Panc1 (cell line): ENCODE results near the gene ASB14.

ENCODE experiments used
- CTCF ChIP-seq: fragments of 450-650 bp; IDR thresholded peaks from 2 replicates; pipeline ENCODE4 v1.5.1; 2017; ENCODE audit warnings: mild to moderate bottlenecking
- POLR2AphosphoS5 ChIP-seq: IDR thresholded peaks from 2 replicates; pipeline ENCODE4 v1.6.1; 2012; ENCODE audit warnings: mild to moderate bottlenecking, low read depth, low read length, moderate library complexity
- SIN3A ChIP-seq: IDR thresholded peaks from 2 replicates; pipeline ENCODE4 v1.6.1; 2012; ENCODE audit warnings: low read depth, mild to moderate bottlenecking, low read length, moderate library complexity, borderline replicate concordance; ENCODE audit not compliant: insufficient read depth
- TCF7L2 ChIP-seq: IDR thresholded peaks from 2 replicates; pipeline ENCODE4 v1.6.1; 2011; ENCODE audit warnings: mild to moderate bottlenecking, low read depth, low read length, inconsistent platforms
- TF ChIP-seq, protein P1 (sequence below), 2 experiments: IDR thresholded peaks; 2 replicates each; pipeline ENCODE4 v1.6.1; 2011 to 2012; ENCODE audit warnings: low read depth in 2 of 2, control low read depth in 1 of 2, low read length in 1 of 2, mild to moderate bottlenecking in 1 of 2, moderate library complexity in 1 of 2; ENCODE audit not compliant: insufficient read depth in 1 of 2

DNA sequence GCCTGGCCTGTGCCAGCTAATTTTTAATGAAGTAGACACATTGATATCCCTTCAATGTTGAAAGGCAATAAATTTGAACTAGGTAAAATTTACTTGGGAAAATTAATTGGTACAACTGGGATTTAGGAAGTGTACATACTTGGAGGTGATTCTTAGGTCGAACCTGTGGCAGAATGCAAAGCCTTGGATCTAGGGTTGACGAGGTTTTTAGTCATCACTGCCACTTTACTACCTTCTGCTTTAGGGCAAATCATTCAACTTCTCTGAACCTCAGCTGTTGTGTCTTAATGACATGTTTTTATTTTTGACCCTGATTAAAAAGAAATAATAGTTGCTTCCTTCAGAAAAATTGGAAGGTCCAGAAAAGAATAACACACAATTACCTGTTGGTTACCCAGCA lies 62.5 kb downstream of the ASB14 start:
- TF ChIP-seq POLR2AphosphoS5 (no peak), CTCF (no peak), TCF7L2 (no peak), SIN3A (no peak)
- TF ChIP-seq, protein P1, sequence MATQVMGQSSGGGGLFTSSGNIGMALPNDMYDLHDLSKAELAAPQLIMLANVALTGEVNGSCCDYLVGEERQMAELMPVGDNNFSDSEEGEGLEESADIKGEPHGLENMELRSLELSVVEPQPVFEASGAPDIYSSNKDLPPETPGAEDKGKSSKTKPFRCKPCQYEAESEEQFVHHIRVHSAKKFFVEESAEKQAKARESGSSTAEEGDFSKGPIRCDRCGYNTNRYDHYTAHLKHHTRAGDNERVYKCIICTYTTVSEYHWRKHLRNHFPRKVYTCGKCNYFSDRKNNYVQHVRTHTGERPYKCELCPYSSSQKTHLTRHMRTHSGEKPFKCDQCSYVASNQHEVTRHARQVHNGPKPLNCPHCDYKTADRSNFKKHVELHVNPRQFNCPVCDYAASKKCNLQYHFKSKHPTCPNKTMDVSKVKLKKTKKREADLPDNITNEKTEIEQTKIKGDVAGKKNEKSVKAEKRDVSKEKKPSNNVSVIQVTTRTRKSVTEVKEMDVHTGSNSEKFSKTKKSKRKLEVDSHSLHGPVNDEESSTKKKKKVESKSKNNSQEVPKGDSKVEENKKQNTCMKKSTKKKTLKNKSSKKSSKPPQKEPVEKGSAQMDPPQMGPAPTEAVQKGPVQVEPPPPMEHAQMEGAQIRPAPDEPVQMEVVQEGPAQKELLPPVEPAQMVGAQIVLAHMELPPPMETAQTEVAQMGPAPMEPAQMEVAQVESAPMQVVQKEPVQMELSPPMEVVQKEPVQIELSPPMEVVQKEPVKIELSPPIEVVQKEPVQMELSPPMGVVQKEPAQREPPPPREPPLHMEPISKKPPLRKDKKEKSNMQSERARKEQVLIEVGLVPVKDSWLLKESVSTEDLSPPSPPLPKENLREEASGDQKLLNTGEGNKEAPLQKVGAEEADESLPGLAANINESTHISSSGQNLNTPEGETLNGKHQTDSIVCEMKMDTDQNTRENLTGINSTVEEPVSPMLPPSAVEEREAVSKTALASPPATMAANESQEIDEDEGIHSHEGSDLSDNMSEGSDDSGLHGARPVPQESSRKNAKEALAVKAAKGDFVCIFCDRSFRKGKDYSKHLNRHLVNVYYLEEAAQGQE (IDR thresholded peaks at IDR 0.05; ENCODE audit: insufficient read depth in 1 of 2, low read depth in 2 of 2, low read length in 1 of 2) = no peak
